Hippocampal formation (tissue), 2 donors: ENCODE data around the gene GNLY.
"Not testable (repeated sequence)": the region's sequence is repeated elsewhere in the genome, so short reads cannot be mapped to it uniquely, and the experiment has no call there.

Experiments
- DNase-seq, 2 donors: peaks; one replicate each; lab custom pipeline; 2025; lab: John Stamatoyannopoulos, UW

GNLY gene

DNA sequence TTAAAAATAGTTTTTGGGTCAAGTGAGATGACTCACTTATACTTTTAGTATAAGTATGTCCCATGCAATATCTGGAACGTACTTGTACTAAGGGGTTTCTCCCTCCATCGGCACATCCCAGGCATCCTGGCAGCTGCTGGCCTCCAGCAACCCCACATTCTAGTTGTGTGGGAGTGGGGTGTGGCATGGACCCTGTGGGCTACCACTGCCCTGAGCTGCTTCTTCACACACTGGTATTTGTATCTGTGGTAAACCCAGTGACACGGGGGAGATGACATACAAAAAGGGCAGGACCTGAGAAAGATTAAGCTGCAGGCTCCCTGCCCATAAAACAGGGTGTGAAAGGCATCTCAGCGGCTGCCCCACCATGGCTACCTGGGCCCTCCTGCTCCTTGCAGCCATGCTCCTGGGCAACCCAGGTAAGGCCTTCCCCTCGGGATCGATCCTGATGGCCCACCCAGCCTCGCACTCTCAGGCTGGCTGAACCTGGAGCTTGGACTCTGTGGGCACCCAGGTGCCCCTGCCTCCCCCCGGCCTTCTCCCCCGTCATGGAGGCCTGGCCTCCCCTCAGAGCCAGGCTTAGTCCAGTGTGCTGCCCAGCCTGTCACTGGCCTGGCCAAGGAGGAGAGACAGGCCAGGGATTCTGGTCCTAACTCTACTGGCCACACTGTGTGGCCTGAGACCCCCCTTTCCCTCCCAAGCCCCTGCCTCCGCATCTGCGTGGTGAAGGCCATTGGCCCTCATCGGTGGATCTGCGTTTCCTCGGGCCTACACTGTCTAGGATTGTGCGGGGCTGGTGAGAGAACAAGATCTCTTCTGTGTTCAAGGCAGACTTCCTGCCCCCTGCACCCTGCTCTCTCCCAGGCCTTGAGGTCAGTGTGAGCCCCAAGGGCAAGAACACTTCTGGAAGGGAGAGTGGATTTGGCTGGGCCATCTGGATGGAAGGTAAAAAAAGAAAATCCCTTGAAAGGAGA is at the start of gene GNLY:
Gene GNLY (plus strand): TSS at position 307 of the 974 bp plus-strand sequence. CDS start 61 bp downstream, at position 368.
- no peak for DNase-seq

DNA sequence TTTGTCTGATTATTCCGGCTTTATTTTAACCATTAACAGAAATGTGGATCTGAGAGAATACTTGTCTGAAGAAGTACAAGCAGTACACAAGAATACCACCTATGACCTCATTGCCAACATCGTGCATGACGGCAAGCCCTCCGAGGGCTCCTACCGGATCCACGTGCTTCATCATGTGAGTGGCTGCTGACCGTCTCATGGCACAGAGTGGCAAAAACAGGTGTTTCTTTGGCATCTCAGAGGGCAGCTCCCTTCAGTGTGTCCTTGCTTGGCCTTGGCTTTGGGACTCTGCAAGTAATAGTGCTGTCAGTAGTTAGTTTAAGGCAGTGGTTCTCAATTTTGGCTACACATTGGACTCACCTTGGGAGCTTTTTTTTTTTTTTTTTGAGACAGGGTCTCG is 49.2 kb upstream of the GNLY start:
- no peak for DNase-seq

DNA sequence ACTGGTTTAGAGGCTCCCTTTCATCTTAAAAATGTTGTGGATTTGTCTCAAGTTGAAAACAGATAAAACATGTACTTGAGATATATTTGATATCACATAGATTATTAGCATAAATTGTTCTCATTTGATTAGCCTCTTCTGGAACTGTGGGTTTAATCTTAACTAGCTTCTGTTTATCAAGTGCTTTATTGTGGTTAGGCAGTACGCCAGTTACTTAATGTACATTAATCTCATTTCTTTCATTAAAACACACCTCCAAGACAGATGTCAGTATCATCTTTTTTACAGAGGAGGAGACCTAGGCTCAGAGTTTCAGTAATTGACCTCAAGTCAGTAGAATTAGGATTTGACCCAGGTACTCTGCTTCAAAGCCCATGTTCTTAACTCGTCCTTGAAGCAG is 48.0 kb upstream of the GNLY start:
- no peak for DNase-seq

DNA sequence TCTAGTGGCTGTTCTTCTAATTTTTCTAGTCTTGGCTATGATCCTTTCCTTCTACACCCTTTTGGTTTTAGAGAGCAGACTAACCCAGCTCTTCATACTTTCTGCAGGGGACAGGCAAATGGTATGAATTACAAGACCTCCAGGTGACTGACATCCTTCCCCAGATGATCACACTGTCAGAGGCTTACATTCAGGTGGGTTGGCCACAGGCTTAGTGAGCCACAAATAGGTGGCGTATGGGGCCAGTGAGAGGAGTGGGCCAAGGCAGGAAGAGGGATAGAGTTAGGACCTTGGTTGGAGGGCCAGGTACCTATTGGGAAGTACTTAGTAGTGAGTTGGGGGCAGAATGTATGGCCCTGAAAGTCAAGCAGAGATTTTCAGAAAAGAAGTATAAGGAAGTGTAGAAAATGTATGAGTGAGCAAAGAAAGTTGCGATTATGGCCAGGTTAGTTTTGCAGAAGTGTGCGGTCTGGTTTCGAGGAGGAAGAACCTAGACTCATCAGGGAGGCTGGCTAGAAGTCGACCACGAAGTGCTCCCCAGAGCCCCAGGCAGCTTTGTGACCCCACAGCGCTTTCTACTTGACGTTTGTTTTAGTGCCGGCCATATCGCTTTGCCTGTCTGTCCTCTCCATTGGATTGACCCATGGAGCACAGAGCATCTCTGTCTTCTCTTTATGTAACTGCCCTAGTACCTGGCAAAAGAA is 46.2 kb upstream of the GNLY start:
- no peak for DNase-seq

DNA sequence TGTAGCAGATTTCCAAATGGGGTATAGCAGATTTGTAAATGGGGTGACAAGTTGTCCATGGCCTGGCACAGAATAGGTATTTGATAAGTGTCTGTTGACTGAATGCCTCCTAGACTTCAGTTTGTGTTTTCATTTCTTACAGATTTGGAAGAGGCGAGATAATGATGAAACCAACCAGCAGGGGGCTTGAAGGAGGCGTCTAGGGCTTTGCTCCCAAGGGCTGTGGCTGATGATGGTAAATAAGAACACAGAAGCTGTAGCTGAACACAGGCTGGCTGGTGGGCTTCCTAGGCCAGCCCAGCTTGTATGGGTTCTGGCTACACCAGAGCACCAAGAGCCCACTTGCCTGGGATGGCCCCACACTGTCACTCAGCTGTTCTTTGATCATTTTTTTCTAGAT is 45.5 kb upstream of the GNLY start:
- DNase-seq: no peak

DNA sequence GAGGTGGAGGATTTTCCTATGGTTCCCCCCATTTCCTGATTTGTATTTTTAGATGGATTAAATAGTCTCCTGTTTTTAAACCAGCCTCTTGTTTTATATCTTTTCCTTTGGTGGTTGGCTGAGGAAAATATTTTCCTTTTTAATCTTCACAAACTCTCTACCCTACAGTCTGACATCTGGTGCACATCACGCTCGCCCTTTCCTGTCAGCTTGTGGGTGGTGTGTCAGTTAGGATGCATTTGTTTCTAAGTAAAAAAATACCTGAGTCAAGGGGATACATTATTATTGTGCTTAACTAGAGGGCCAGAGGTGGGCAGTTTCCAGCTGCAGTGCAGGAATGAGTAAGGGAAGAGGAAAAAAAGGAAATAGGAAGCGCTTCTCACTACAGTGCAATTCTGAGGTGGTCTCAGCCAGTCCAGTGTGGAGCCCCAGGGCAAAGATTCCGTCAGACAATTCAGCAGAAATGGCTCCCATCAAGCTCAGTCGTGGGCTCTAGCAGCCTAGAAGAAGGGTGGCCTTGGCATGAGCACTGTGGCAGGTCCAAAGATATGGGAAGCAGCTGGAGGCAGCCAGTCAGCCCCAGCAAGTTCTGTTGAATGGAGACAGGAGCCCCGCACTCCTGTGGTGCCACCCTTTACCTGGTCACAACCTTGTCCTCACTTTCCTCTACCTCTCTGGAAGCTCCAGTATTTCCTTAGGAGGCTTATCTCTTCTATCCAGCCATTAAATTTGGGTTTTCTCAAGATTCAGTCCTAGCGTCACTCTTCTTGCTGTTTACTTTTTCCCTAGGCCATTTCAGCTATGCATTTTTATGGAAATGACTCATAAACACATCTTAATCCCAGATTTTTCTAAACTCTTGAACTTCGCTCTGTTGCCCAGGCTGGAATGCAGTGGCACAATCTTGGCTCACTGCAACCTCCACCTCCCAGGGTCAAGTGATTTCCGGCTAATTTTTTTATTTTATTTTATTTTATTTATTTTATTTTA is 44.7 kb upstream of the GNLY start:
- DNase-seq: no peak

GRCh38 chr2:85650456-85650855 is 43.7 kb upstream of the GNLY start:
- DNase-seq: no peak

DNA sequence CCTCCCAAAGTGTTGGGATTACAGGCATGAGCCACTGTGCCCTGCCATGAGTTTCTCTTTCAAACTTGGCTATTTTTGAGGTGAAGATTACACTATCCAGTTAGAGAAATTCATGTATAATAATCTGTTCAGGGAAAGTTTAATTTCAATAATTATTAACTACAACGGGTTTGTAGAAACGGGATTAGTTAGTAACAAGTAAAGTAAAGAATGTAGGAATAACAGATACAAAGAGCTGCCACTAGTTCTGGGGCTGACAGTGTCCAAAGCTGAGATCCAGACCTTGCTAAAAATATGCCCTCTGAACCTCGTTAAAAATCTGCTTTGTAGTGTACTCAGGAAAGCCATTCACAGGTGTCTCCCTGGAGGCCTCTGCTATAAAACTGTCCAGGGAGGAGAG is 43.1 kb upstream of the GNLY start:
- DNase-seq: no peak

GRCh38 chr2:85652056-85652455 is 42.1 kb upstream of the GNLY start:
- DNase-seq: no peak

GRCh38 chr2:85653996-85654395 is 40.2 kb upstream of the GNLY start:
- DNase-seq: no peak

DNA sequence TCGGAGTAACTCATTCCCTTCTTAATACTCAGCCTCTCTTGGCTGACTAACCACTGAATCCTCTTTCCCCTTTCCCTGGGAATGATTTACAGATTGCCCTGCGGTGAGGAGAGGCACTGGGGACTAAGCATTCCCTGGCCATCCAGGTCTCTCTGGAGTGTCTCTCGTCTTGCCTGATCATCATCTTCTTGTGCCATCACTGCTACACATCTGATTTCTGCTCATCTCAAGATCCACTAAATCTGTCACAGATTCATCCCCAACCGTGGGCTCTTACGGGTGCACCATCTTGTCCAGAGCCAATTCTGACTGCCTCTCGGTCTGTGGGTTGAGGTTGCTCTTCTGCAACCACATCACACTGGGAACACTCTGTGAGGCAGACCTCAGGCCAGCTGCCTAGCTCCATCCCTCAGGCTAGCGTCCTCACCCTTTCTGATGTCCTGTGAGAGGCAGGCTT is 38.2 kb upstream of the GNLY start:
- no peak for DNase-seq

GRCh38 chr2:85656468-85656867 is 37.7 kb upstream of the GNLY start:
- no peak for DNase-seq

DNA sequence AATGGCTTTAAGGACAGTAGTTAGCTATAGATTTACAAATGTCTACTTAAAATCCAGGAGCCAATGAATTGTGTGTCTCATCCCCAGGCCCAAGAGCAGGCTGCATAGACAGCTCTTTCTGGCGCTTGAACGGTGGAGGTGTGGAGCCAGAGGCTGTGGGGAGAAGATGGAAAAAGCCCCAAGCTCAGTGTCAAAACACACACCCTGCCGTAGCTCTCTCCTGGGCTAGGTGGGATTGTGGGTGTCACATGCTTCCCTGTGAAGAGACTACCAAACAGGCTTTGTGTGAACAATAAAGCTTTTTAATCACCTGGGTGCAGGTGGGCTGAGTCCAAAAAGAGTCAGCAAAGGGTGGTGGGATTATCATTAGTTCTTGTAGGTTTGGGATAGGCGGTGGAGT is 36.8 kb upstream of the GNLY start:
- not testable (repeated sequence) for DNase-seq

DNA sequence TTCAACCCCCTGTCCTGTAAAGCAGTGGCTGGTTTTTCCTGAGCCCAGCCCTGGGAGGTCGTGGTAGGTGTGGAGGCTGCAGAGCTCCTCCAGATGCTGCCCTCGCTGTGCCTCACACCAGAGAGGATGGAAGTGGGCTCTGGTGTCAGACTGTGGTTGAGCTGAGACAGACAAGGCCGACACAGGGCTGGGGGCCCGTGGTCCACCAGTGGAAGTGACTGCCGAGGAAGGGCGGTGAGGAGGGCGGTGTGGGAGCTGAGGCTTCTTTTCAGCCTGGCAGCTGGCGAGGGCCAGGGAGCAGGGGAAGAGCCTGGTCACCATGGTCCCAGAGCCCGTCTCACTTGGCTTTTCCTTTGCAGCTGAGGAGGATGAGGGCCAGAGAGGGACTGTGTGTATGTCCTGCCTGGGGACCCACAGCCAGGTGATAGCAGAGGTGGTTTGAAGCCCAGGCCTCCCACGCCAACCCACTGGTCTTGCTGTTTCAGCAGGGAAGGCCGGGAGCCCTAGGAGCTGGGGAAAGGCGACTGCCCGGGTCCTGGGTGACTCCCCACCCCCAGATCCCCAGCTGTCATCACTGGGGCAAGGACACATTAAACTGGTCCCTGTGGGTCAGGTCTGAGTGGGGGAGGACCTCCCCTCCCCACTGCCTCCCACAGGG is 34.7 kb upstream of the GNLY start:
- DNase-seq: no peak

DNA sequence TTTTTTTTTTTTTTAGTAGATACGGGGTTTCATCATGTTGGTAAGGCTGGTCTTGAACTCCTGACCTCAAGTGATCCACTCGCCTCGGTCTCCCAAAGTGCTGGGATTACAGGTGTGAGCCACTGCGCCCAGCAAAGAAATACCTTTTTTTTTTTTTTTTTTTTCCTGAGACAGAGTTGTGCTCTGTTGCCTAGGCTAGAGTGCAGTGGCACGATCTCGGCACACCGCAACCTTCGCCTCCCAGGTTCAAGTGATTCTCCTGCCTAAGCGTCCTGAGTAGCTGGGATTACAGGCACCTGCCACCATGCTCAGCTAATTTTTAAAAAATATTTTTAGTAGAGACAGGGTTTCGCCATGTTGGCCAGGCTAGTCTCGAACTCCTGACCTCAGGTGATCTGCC is 33.9 kb upstream of the GNLY start:
- DNase-seq: not testable (repeated sequence)

GRCh38 chr2:85660725-85661124 is 33.4 kb upstream of the GNLY start:
- no peak for DNase-seq

GRCh38 chr2:85661139-85661858 is 32.9 kb upstream of the GNLY start:
- no peak for DNase-seq

DNA sequence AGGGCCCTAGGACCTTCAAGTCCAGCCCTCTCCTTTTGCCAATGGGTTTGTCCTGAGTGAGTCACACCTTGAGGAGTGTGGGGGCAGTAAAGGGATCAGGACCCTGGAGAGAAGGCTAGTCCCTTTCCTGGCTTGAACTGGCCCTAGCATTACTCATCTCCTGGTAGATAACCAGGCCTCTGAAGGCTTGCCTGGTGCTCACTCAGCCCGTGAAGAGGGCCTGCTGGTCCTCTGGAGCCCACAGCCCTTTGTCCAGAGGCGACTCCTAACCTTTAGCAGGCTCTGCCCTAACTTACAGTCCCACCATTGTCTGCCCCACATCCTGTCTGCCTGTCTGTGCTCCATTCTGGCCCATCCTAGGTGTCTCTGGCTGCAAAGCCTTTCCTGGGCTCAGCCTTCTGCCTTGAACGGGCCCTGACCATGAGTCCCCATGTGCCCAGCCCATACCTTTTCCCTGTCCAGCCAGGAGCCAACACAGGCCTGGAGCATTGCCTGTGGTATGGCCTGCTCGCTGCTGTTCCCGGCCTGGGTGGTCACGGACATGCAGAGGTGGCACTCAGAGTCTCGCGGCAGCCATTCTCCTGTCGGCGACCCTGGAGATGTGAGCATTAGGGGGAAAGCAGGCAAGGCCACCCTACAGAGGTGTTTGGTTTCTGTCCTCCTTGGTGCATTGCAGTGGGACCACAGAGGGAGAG is 31.1 kb upstream of the GNLY start:
- no peak for DNase-seq

DNA sequence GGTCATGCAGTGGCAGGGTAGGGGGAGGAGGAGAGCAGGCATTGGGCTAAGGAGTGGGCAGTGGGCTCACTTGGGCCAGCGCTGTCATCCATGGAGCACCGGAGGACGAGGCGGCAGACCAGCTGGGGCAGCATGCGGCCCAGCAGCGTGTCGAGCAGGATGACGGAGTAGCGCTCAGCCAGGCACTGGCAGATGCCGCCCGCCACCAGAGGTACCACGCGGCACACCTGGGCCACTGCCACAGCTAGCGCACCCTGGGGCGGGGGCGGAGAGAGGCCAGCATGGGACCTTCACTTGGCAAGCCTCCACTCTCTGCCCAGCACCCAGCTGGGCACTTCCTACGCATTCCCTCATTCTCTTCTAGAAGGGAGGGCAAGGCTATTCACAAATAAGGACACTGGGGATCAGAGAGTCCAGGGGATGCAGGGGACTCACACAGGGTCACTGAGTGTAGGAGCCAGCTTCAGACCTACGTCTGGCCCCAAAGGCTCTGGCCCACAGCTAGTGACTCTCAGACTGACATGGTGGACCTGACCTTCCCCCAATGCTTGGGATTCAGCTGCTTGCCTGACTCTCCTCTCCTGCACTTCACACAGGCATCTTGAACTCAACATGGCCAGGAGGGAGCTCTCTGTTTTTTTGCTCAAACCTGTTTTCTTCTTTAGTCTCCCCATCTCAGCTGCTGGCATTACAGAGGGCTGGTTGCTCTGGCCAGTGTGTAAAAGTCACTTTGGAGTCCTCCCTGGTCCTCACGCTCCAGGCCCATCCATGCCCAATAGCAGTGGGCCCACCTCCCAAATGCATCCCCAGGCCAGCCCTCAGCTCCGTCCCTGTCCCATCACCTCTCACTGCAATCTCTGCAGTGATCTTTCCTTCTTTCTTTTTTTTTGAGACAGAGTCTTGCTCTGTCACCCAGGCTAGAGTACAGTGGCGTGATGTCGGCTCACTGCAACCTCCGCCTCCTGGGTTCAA is 30.3 kb upstream of the GNLY start:
- no peak for DNase-seq
